Esophagus squamous epithelium (tissue), 5 donors: ENCODE measurements around the gene GREB1L. TPM values are rescaled to one million over a fixed set of nuclear protein-coding genes. Genes with fewer than 3 reads are reported as not detected.

Experiments
- DNase-seq: peaks from one replicate; lab custom pipeline; 2025; lab: John Stamatoyannopoulos, UW
- H3K27ac ChIP-seq, 4 donors: fragments of 200-600 bp; sonication (generic); one replicate each; pipeline ENCODE4 v1.5.1; 2016 to 2019; ENCODE audit warnings: mild to moderate bottlenecking in 1 of 4
- H3K27me3 ChIP-seq, 4 donors: fragments of 200-600 bp; sonication (generic); 1 replicate in 3 of 4; 2 replicates in 1 of 4; pipeline versions ENCODE4 v1.5.1 to v1.6.0; 2017 to 2021; ENCODE audit warnings: antibody characterized with exemption in 1 of 4
- H3K36me3 ChIP-seq, 3 donors: fragments of 200-600 bp; sonication (generic); one replicate each; pipeline ENCODE4 v1.5.1; 2016 to 2019
- H3K4me1 ChIP-seq, 3 donors: fragments of 200-600 bp; sonication (generic); one replicate each; pipeline ENCODE4 v1.5.1; 2017 to 2019
- H3K4me3 ChIP-seq, 4 donors: fragments of 200-600 bp; sonication (generic); 1 replicate in 3 of 4; 2 replicates in 1 of 4; pipeline ENCODE4 v1.5.1; 2016 to 2019; ENCODE audit warnings: mild to moderate bottlenecking in 2 of 4, moderate library complexity in 1 of 4
- H3K9me3 ChIP-seq, 3 donors: fragments of 200-600 bp; sonication (generic); one replicate each; pipeline ENCODE4 v1.5.1; 2016 to 2019
- CTCF ChIP-seq, 6 experiments: fragments of 450-650 bp in 4 of 6; fragments of 200-600 bp in 2 of 6; sonication (generic) in 2 of 6; IDR thresholded peaks; one replicate each; pipeline ENCODE4 v1.5.1; 2016 to 2019; ENCODE audit warnings: antibody characterized with exemption in 6 of 6, mild to moderate bottlenecking in 4 of 6, moderate library complexity in 4 of 6
- POLR2A ChIP-seq, 4 donors: fragments of 450-650 bp; IDR thresholded peaks; one replicate each; pipeline ENCODE4 v1.6.1; 2017; ENCODE audit warnings: antibody characterized with exemption in 4 of 4, mild to moderate bottlenecking in 4 of 4, moderate library complexity in 3 of 4
- WGBS, 2 donors: methylation state at CpG; one replicate each; pipeline ENCODE4 v1.1.5; 2018; 5-methylcytosine and 5-hydroxymethylcytosine counted together
- intact Hi-C: fragments of 100-400 bp; cut with DNase I; formaldehyde crosslinking; loops from one replicate; pipeline ENCODE4 v1.15.0; 2022
- total RNA-seq, 4 donors: library from RNA; depleted of rRNA; stranded (reverse); fragments of >200 nt; gene quantifications; one replicate each; pipeline ENCODE4 v1.1.0, GENCODE V29; 2016
- donor health status: DM: yes; HTN: yes; CAD: no.

Gene GREB1L
- total RNA-seq, 4 donors from 2014 or later, result 0.12 to 0.95 (median 0.66) TPM; not detected in 1

- no peaks in the 10 kb centered on the region for H3K36me3 ChIP-seq
- intact Hi-C loops, result no loop called here
- H3K4me1 ChIP-seq, result no peaks in the 10 kb centered on the region
- no peak for DNase-seq
- no peak overlapping the region for H3K27ac ChIP-seq
- no peaks in the 10 kb centered on the region for H3K9me3 ChIP-seq
- no peak overlapping the region for H3K4me3 ChIP-seq
- H3K27me3 ChIP-seq, result no peaks in the 10 kb centered on the region
- 70 to 73% methylated on average over 3 of the region's 3 CpGs for WGBS, 2 donors
- no peak for TF ChIP-seq CTCF (IDR thresholded peaks at IDR 0.05)
- TF ChIP-seq POLR2A (IDR thresholded peaks at IDR 0.05), result no peak
These were observed 244.9 kb downstream of the GREB1L start for GRCh38 chr18:21486905-21487437.

DNA sequence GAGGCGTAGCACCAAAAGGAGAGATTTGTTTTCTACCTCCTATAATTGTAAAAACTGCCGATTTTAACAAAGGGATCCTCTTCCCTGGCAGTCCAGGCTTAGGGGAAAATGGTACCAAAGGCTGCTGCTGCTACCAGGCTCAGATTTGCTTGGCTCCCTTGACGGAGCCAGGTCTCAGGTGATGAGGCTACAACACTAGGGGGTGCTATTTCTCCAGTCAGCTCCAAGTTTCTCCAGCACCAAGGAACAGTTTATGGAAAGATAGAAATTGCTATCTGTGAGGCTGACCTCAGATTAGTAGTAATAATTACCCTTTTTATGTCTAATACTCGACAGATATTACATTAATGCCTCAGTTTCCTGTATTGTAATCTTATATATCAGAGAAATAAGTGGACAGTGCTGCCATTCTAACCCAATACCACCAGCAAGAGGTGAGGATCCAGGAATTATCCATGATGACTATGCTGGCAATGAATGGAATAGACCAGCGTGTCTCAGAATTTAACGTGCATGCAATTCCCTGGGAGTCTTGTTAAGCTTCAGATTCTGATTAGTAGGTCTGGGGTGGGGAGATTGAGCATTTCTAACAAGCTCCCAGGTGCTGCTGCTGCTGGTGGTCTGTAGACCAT lies 247.2 kb downstream of the GREB1L start:
- intact Hi-C loops, result no loop called here
- 41 to 52% methylated on average over 5 to 6 of the region's 6 CpGs for WGBS, 2 donors
- no peaks in the 10 kb centered on the region for H3K9me3 ChIP-seq
- no peak overlapping the region for H3K4me3 ChIP-seq
- TF ChIP-seq POLR2A (IDR thresholded peaks at IDR 0.05), result no peak
- TF ChIP-seq CTCF (IDR thresholded peaks at IDR 0.05), result peak; percentile 37 to 72 (median 46)
- H3K27me3 ChIP-seq, result no peaks in the 10 kb centered on the region
- H3K27ac ChIP-seq, result no peak overlapping the region
- H3K4me1 ChIP-seq, result no peaks in the 10 kb centered on the region
- no peaks in the 10 kb centered on the region for H3K36me3 ChIP-seq
- DNase-seq, result no peak

DNA sequence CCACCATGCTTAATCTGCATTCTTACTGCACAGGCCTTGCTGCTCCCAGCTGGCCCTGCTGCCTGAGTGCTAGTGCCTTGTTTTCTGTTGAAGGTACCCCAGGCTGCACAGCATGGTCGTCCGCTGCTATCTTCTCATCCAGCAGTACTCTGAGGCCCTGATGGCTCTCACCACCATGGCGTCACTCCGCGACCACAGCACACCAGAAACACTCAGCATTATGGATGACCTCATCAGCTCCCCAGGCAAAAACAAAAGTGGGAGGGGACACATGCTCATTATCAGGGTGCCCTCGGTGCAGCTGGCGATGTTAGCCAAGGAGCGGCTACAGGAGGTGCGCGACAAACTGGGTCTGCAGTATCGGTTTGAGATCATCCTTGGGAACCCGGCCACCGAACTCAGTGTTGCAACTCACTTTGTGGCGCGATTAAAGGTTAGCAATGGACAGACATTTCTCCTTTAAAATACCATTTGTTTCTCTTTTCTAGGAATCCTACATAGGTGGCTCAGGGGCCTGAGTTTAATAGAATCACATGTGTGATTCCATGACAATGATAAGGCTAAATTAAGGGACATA lies 248.0 kb downstream of the GREB1L start:
- WGBS, 2 donors, result 91 to 94% methylated on average over 9 to 15 of the region's 15 CpGs
- Histone ChIP-seq H3K4me3 (no peak overlapping the region), H3K27me3 (no peaks in the 10 kb centered on the region), H3K4me1 (no peaks in the 10 kb centered on the region), H3K9me3 (no peaks in the 10 kb centered on the region), H3K36me3 (no peaks in the 10 kb centered on the region), H3K27ac (no peak overlapping the region)
- intact Hi-C loops, result no loop called here
- DNase-seq, result no peak
- TF ChIP-seq CTCF (IDR thresholded peaks at IDR 0.05) (no peak), POLR2A (IDR thresholded peaks at IDR 0.05) (no peak)

GRCh38 chr18:21490748-21491147 lies 248.7 kb downstream of the GREB1L start:
- 54 to 66% methylated on average over 4 of the region's 4 CpGs for WGBS, 2 donors
- no peaks in the 10 kb centered on the region for H3K4me1 ChIP-seq
- no peak overlapping the region for H3K27ac ChIP-seq
- no peaks in the 10 kb centered on the region for H3K27me3 ChIP-seq
- no peak overlapping the region for H3K4me3 ChIP-seq
- no peaks in the 10 kb centered on the region for H3K36me3 ChIP-seq
- TF ChIP-seq POLR2A (IDR thresholded peaks at IDR 0.05) (no peak), CTCF (IDR thresholded peaks at IDR 0.05) (no peak)
- DNase-seq, result no peak
- intact Hi-C loops, result no loop called here
- no peaks in the 10 kb centered on the region for H3K9me3 ChIP-seq

GRCh38 chr18:21496277-21496835 lies 254.3 kb downstream of the GREB1L start:
- Histone ChIP-seq H3K4me3 (no peak overlapping the region), H3K9me3 (no peaks in the 10 kb centered on the region), H3K4me1 (no peaks in the 10 kb centered on the region), H3K36me3 (no peaks in the 10 kb centered on the region), H3K27ac (no peak overlapping the region), H3K27me3 (no peaks in the 10 kb centered on the region)
- WGBS, 2 donors, result 81 to 84% methylated on average over 3 to 11 of the region's 12 CpGs
- DNase-seq, result no peak
- intact Hi-C loops, result no loop called here
- TF ChIP-seq POLR2A (IDR thresholded peaks at IDR 0.05) (no peak), CTCF (IDR thresholded peaks at IDR 0.05) (no peak)
